ENCODE data around the gene KRTAP10-4. TPM values are rescaled to one million over a fixed set of nuclear protein-coding genes. Genes with fewer than 3 reads are reported as not detected.

The KRTAP10-4 gene
- total and polyA plus RNA-seq, 2 experiments from 2014 or later, result 0.16 TPM; not detected in 1

DNA sequence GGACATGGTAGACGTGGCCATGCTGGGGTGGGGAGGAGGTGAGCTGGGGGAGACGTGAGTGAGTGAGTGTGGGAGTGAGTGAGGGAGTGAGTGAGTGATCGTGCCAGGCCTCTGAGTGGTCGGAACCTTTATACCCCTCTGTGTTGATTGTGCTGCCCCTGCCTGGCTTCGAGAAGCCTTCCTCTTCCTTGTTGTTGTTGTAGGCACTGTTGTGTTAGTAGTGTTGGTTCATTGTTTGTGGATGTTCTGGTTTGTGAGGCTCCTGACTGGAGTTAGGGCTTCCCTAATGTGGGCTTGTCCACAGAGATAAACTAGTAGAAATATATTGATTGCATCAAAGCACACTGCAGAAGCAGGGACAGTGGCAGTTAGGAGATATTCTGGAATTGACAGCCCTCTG lies 14.8 kb upstream of the KRTAP10-4 start, which contains the start of gene KRTAP10-3:
Gene KRTAP10-3, minus strand, starts transcription at position 101 of the 400 bp plus-strand sequence. Its CDS starts 80 bp downstream, at position 21.
- no peaks in the 10 kb centered on the region for H3K27me3 ChIP-seq
- no peak within 1 kb of the TSS for H3K27ac ChIP-seq
- no peaks in the 10 kb centered on the region for H3K9me3 ChIP-seq (ENCODE audit: low read depth)
- TF ChIP-seq, protein P1, sequence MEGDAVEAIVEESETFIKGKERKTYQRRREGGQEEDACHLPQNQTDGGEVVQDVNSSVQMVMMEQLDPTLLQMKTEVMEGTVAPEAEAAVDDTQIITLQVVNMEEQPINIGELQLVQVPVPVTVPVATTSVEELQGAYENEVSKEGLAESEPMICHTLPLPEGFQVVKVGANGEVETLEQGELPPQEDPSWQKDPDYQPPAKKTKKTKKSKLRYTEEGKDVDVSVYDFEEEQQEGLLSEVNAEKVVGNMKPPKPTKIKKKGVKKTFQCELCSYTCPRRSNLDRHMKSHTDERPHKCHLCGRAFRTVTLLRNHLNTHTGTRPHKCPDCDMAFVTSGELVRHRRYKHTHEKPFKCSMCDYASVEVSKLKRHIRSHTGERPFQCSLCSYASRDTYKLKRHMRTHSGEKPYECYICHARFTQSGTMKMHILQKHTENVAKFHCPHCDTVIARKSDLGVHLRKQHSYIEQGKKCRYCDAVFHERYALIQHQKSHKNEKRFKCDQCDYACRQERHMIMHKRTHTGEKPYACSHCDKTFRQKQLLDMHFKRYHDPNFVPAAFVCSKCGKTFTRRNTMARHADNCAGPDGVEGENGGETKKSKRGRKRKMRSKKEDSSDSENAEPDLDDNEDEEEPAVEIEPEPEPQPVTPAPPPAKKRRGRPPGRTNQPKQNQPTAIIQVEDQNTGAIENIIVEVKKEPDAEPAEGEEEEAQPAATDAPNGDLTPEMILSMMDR (IDR thresholded peaks at IDR 0.05; ENCODE audit: low read depth, low read length), result no peak
- no peaks in the 10 kb centered on the region for H3K4me1 ChIP-seq (ENCODE audit: low read depth)
- no peak for DNase-seq (ENCODE audit: low read depth in 1 of 2, low spot score in 1 of 2)
- no peaks in the 10 kb centered on the region for H3K36me3 ChIP-seq
- no peak within 1 kb of the TSS for H3K4me3 ChIP-seq

DNA sequence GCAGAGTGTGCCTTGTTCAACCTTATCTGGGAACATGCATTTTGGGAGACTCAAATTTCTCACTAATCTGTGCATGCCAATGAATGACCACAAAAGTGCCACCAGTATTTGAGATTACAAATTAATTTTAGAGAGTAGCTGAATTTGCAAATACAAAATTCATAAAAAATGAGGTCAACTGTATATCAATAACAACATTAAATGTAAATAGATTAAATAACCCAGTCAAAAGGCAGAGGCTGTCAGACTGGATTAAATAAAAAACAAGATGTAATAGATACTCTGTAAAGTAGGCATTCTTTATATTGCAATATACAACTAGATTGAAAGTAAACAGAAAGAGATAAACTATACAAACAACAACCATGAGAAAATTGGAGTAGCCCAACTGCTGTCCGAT lies 9.4 kb upstream of the KRTAP10-4 start:
- Histone ChIP-seq H3K4me3 (no peak overlapping the region), H3K36me3 (no peaks in the 10 kb centered on the region), H3K27me3 (no peaks in the 10 kb centered on the region), H3K27ac (no peak overlapping the region), H3K9me3 (ENCODE audit: low read depth) (no peaks in the 10 kb centered on the region), H3K4me1 (ENCODE audit: low read depth) (no peaks in the 10 kb centered on the region)
- TF ChIP-seq, protein P1 (IDR thresholded peaks at IDR 0.05; ENCODE audit: low read depth, low read length), result no peak
- DNase-seq (ENCODE audit: low read depth in 1 of 2, low spot score in 1 of 2), result no peak

DNA sequence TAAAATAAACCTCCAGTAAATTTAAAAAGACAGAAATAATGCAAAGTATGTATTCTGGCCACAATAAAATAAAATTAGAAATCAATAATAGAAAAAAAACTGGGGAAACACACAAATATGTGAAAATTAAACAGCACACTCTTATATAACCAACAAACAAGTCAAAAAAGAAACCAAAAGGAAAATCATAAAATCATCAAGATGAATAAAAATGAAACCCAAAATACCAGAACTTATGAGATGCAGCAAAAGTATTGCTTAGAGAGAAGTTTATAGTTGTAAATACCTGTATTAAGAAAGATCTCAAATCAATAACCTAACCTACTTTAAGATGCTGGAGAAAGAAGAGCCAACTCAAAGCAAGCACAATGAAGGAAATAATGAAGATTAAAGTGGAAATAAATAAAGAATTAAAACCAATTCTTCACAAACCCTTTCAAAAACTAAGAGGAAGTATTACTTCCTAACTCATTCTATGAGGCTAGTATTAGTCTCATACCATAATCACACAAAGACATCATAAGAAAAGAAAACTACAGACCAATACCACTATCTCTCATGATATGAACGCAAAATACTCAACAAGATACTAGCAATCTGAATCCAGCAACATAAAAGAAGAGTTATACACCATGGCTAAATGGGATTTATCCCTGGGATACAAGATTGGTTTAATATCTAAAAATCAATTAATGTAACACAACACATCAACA lies 8.5 kb upstream of the KRTAP10-4 start:
- TF ChIP-seq, protein P1 (IDR thresholded peaks at IDR 0.05; ENCODE audit: low read depth, low read length), result no peak
- Histone ChIP-seq H3K9me3 (ENCODE audit: low read depth) (no peaks in the 10 kb centered on the region), H3K4me3 (no peak overlapping the region)

DNA sequence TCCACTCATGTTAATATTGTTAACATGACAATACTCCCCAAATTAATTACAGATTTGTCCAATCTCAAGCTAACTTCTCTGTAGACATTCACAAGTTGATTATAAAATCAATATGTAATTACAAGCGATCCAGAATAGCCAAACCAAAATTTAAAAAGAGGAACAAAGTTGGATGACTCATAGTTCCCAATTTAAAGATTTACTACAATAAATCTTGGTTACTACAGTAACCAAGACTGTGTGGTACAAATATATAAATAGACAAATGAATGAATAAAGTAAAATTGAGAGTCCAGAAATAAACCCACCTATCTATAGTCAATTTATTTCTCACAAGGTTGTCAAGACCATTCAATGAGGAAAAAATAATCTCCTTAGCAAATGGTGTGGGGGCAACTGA lies 7.1 kb upstream of the KRTAP10-4 start:
- TF ChIP-seq, protein P1 (IDR thresholded peaks at IDR 0.05; ENCODE audit: low read depth, low read length), result no peak
- Histone ChIP-seq H3K27me3 (no peaks in the 10 kb centered on the region), H3K36me3 (no peaks in the 10 kb centered on the region), H3K4me1 (ENCODE audit: low read depth) (no peaks in the 10 kb centered on the region), H3K4me3 (no peak overlapping the region), H3K27ac (no peak overlapping the region), H3K9me3 (ENCODE audit: low read depth) (no peaks in the 10 kb centered on the region)
- DNase-seq (ENCODE audit: low read depth in 1 of 2, low spot score in 1 of 2), result no peak

More for the DNA sequence above, 8.5 kb upstream of the KRTAP10-4 start:
- Histone ChIP-seq H3K4me1 (ENCODE audit: low read depth) (no peaks in the 10 kb centered on the region), H3K27ac (no peak overlapping the region), H3K36me3 (no peaks in the 10 kb centered on the region), H3K27me3 (no peaks in the 10 kb centered on the region)
- no peak for DNase-seq (ENCODE audit: low read depth in 1 of 2, low spot score in 1 of 2)

DNA sequence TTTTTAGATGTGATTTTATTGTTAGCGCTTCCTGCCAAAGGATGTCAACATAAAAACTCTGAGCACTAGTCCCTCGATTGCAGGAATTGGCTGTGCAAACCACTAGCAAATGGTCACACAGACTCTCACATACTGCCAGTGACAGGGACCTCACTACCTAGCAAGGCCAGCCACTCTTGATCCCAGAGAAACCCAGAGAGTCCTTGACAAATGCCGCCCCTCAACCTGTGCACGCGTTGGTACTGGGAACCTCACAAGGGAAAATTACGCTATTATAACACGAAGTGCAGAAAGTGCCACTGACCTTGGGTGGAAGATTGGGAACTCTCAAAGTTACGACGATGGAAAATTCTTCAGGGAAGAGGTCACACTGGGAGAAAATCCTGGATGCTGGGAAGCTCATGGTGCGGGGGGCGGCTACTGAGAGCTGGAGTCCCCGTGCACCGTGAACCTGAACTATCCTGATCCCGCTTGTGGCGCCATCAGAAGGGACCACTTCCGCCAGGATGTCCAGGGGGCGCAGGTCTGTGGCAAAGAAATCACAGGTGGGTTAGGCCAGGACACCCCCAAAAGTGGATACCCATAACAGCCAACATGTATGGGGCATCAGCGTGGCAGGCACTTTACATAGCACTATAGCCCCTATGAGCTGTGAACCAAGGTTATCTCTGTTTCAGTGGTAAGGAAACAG lies 5.9 kb upstream of the KRTAP10-4 start:
- Histone ChIP-seq H3K27me3 (no peaks in the 10 kb centered on the region), H3K36me3 (no peaks in the 10 kb centered on the region), H3K27ac (no peak overlapping the region), H3K4me1 (ENCODE audit: low read depth) (no peaks in the 10 kb centered on the region), H3K9me3 (ENCODE audit: low read depth) (no peaks in the 10 kb centered on the region), H3K4me3 (no peak overlapping the region)
- TF ChIP-seq, protein P1 (IDR thresholded peaks at IDR 0.05; ENCODE audit: low read depth, low read length), result no peak
- no peak for DNase-seq (ENCODE audit: low read depth in 1 of 2, low spot score in 1 of 2)
